Large intestine (tissue), 3 donors: ENCODE data around the gene GKAP1. TPM values are rescaled to one million over a fixed set of nuclear protein-coding genes. Genes with fewer than 3 reads are reported as not detected.
"Not testable (repeated sequence)": the region's sequence is repeated elsewhere in the genome, so short reads cannot be mapped to it uniquely, and the experiment has no call there.

ENCODE experiments used
- DNase-seq, 2 donors: peaks; one replicate each; pipeline versions ENCODE4 v3.0.0 to v3.0.0-alpha.2; 2013
- H3K27ac ChIP-seq: one replicate; pipeline ENCODE4 v1.5.1; 2013; ENCODE audit warnings: low read length
- H3K27me3 ChIP-seq: 2 replicates; pipeline ENCODE4 v1.6.1; 2013; ENCODE audit warnings: low read length; ENCODE audit not compliant: control insufficient read depth, insufficient read depth
- H3K36me3 ChIP-seq: 2 replicates; pipeline ENCODE4 v1.6.1; 2013; ENCODE audit warnings: low read length; ENCODE audit not compliant: control insufficient read depth, insufficient read depth
- H3K4me1 ChIP-seq: one replicate; pipeline ENCODE4 v1.6.1; 2013; ENCODE audit warnings: low read length; ENCODE audit not compliant: control insufficient read depth, insufficient read depth
- H3K4me3 ChIP-seq: one replicate; pipeline ENCODE4 v1.5.1; 2013; ENCODE audit warnings: low read length
- H3K9me3 ChIP-seq: one replicate; pipeline ENCODE4 v1.6.1; 2013; ENCODE audit warnings: mild to moderate bottlenecking, low read depth, low read length, moderate library complexity; ENCODE audit not compliant: control insufficient read depth
- WGBS: methylation state at CpG from one replicate; pipeline ENCODE4 v1.1.5; 2013; ENCODE audit warnings: low lambda C conversion rate; ENCODE audit not compliant: insufficient coverage; 5-methylcytosine and 5-hydroxymethylcytosine counted together
- polyA plus RNA-seq: library from polyadenylated mRNA; unstranded; fragments of 120-200 nt; gene quantifications from one replicate; pipeline ENCODE4 v1.2.1, GENCODE V29; 2013

The GKAP1 gene
- polyA plus RNA-seq, 1 donor = 15.4 TPM

DNA sequence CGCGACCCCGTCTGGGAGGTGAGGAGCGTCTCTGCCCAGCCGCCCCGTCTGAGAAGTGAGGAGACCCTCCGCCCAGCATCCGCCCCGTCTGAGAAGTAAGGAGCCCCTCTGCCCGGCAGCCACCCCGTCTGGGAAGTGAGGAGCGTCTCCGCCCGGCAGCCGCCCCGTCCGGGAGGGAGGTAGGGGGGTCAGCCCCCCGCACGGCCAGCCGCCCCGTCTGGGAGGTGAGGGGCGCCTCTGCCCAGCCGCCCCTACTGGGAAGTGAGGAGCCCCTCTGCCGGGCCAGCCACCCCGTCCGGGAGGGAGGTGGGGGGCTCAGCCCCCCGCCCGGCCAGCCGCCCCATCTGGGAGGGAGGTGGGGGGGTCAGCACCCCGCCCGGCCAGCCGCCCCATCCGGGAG, 13.6 kb downstream of the GKAP1 start:
- no CpG with 5 or more reads among the region's 33 CpGs for WGBS
- H3K27ac ChIP-seq, DNase-seq: not testable (repeated sequence)

DNA sequence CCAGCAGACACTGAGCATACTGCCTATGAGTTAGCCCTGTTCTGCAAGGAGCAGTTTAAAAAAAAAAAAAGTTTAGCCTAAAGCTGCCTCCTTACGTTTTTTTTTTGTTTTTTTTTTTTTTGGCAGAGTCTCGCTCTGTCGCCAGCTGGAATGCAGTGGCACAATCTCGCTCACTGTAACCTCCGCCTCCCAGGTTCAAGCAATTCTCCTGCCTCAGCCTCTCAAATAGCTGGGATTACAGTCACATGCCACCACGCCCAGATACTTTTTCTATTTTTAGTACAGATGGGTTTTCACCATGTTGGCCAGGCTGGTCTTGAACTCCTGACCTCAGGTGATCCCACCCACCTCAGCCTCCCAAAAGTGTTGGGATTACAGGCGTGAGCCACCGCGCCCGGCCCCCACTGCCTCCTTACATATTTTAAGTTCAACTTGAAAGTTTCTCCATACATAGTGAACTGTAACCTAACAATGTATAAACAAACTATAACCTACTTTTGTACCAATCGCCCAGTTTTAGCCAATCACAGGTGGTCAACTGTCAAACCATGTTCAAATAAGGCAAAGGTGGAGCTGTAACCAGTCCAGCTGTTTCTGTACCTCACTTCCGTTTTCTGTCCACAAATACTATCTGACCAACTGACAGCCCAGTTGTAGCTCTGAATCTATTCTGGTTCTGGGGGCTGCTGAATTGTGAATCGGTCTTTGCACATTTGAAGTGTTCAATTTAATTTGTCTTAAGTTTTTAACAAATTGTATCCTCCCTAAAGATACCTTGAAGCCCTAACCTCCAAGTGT, 17.1 kb downstream of the GKAP1 start:
- Histone ChIP-seq H3K36me3 (peaks cover 13% of the 10 kb centered on the region), H3K27ac (no peak overlapping the region), H3K4me3 (no peak overlapping the region), H3K27me3 (no peaks in the 10 kb centered on the region), H3K4me1 (no peaks in the 10 kb centered on the region), H3K9me3 (peaks cover 12% of the 10 kb centered on the region)
- DNase-seq = no peak
- 94% methylated on average over 2 of the region's 13 CpGs for WGBS

More for the DNA sequence above, 13.6 kb downstream of the GKAP1 start:
- not testable (repeated sequence) for H3K27me3 ChIP-seq, H3K36me3 ChIP-seq, H3K4me1 ChIP-seq, H3K4me3 ChIP-seq
- peaks cover 12% of the 10 kb centered on the region for H3K9me3 ChIP-seq

DNA sequence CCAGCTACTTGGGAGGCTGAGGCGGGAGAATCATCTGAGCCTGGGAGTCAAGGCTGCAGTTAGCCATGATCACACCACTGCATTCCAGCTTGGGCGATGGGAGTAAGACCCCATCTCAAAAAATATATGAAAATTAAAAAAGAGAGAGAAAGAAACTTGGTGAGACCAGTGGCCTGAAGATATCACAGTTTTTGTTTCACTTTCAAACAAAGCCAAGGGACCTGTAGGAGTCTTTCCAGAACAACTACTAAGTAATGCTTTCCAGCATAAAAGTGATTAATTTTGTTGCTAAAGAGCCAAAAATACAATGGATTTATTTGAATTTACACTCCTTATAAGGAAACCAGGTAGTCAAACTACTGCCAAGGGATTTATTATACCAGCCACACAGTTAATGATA, 23.5 kb downstream of the GKAP1 start:
- Histone ChIP-seq H3K27me3 (no peaks in the 10 kb centered on the region), H3K27ac (no peak overlapping the region), H3K4me1 (no peaks in the 10 kb centered on the region), H3K9me3 (no peaks in the 10 kb centered on the region), H3K36me3 (peaks cover 16% of the 10 kb centered on the region), H3K4me3 (no peak overlapping the region)
- no peak for DNase-seq
- no CpG with 5 or more reads among the region's 2 CpGs for WGBS

DNA sequence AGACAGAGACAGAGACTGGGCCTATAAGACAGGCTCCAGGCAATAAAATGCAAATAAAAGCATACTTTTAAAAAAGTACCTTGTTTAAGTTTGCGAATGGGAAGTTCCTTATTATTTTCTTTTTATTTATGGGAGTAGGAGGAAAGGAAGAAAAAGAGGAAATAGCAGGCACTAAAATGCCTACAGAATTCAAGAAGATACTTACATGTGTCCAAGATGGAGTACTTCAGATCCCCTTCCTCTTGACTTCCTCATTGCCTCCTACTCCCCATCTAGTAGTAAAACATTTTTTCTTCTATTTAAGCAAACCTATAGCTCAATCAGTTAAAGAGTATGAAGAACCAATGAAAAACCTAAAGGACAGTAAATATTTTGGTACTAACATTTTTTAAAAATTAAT, 24.8 kb downstream of the GKAP1 start:
- Histone ChIP-seq H3K9me3 (no peaks in the 10 kb centered on the region), H3K27me3 (no peaks in the 10 kb centered on the region), H3K36me3 (peaks cover 12% of the 10 kb centered on the region), H3K4me1 (no peaks in the 10 kb centered on the region), H3K27ac (no peak overlapping the region), H3K4me3 (no peak overlapping the region)
- 100% methylated on average over 1 of the region's 1 CpG for WGBS
- DNase-seq = no peak

DNA sequence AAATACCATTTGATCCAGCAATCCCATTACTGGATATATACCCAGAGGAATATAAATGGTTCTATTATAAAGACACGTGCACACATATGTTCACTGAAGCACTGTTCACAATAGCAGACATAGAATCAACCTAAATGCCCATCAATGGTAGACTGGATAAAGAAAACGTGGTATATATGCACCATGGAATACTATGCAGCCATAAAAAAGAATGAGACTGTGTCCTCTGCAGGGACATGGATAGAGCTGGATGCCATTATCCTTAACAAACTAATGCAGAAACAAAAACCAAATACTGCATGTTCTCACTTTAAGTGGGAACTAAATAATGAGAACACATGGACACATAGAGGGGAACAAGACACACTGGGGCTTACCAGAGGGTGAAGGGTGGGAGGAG, 39.4 kb downstream of the GKAP1 start:
- Histone ChIP-seq H3K27ac (no peak overlapping the region), H3K4me3 (no peak overlapping the region), H3K36me3 (no peaks in the 10 kb centered on the region), H3K27me3 (no peaks in the 10 kb centered on the region), H3K9me3 (no peaks in the 10 kb centered on the region), H3K4me1 (no peaks in the 10 kb centered on the region)
- no CpG with 5 or more reads among the region's 2 CpGs for WGBS
- no peak for DNase-seq

DNA sequence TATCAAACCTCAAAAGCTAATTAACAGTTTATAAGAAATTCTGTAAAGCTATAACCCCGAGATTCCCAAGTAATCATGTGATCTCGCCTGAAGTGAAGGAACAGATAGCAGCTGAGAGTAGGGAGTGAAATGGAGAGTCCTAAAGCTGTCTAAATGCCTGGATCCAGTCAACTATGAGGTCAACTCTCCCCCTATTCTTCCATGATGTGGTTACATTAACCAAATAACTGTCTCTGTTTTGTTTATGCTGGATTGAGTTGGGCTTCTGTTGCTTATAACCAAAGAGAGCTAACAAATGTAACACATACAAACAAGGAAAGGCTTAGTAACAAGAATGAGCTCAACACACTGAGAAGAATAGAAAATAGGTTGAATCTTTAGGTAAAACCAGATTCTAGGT, 41.6 kb downstream of the GKAP1 start:
- H3K4me3 ChIP-seq = no peak overlapping the region

DNA sequence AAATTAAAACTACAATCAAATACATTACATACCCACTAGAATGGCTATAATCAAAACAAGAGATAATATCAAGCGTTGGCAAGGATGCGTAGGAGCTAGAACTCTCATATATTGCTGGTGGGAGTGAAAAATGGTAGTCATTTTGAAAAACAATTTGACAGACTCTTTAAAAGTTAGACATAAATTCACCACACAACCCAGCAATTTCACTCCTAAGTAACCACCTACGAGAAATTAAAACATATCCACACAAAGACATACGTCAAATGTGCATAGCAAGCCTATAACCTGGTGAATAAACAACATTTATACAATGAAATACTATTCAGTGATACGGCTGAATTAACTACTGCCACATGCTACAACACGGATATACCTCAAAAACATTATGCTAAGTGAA, 44.7 kb downstream of the GKAP1 start:
- H3K4me3 ChIP-seq = no peak overlapping the region
- H3K9me3 ChIP-seq = no peaks in the 10 kb centered on the region
- H3K36me3 ChIP-seq = no peaks in the 10 kb centered on the region
- no peak for DNase-seq
- no peak overlapping the region for H3K27ac ChIP-seq
- 92% methylated on average over 2 of the region's 6 CpGs for WGBS
- no peaks in the 10 kb centered on the region for H3K4me1 ChIP-seq
- H3K27me3 ChIP-seq = no peaks in the 10 kb centered on the region

More for the DNA sequence above, 41.6 kb downstream of the GKAP1 start:
- Histone ChIP-seq H3K4me1 (no peaks in the 10 kb centered on the region), H3K27me3 (no peaks in the 10 kb centered on the region), H3K36me3 (no peaks in the 10 kb centered on the region), H3K27ac (no peak overlapping the region), H3K9me3 (no peaks in the 10 kb centered on the region)
- no CpG with 5 or more reads among the region's 2 CpGs for WGBS
- no peak for DNase-seq

DNA sequence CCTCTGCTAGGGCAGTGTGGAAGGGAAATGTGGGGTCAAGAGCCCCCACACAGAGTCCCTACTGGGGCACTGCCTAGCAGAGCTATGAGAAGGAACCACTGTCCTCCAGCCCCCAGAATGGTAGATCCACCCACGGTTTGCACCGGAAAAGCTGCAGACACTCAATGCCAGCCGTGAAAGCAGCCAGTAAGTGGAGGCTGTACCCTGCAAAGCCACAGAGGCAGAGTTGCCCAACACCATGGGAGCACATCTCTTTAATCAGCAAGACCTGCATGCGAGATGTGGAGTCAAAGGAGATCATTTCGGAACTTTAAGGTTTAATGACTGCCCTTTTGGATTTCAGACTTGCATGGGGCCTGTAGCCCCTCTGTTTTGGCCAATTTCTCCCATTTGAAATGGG, 52.2 kb downstream of the GKAP1 start:
- no CpG with 5 or more reads among the region's 5 CpGs for WGBS
- H3K27ac ChIP-seq = no peak overlapping the region
- no peak for DNase-seq
- H3K36me3 ChIP-seq = no peaks in the 10 kb centered on the region
- H3K4me3 ChIP-seq = no peak overlapping the region
- H3K4me1 ChIP-seq = no peaks in the 10 kb centered on the region
- peaks cover 4% of the 10 kb centered on the region for H3K9me3 ChIP-seq
- no peaks in the 10 kb centered on the region for H3K27me3 ChIP-seq

DNA sequence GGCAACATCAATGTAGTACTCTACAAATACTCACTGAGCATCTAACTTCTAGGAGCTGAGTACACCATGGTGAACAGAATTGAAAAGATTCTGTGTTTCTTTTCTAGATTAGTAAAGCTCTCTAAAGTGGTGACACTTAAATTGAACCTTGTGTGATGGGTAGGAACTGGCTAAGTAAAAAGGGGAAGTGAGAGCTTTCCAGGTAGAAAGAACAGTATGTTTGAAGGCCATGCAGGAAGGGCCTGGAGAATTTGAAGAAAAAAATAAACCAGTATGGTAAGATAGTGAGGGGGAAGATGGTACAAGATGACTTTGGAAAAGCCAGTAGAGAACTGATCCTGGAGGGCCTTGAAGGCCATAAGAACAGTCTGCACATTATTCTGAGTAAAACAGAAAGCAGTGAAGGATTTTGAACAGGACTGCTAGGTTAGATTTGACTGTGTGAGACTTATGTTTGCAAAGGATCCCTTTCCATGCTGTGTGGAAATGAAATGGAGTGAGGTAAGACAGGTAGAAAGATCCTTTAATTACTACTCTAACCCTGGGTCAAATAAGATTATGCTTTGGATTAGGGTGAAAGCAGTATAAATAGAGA, 63.1 kb downstream of the GKAP1 start:
- Histone ChIP-seq H3K4me3 (no peak overlapping the region), H3K27ac (no peak overlapping the region), H3K4me1 (no peaks in the 10 kb centered on the region), H3K9me3 (no peaks in the 10 kb centered on the region), H3K36me3 (no peaks in the 10 kb centered on the region), H3K27me3 (no peaks in the 10 kb centered on the region)
- no peak for DNase-seq

DNA sequence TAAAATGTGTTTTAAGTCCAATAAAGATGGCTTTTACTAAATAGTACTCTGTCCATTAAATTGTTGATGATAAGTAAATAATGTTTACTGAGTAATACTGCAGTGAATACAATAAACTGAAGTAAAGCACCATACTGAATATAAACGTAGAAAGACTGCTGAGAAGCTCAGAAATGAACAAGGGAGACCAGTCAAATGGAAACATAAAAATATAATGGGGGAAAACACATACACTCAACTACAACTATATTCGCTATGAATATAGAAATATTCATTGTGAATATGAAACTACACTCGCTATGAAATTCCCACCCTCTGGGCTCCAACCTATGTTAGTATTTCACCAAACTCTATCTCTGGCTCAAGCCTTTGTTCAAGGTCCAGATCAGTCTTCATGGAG, 67.9 kb downstream of the GKAP1 start:
- 100% methylated on average over 1 of the region's 3 CpGs for WGBS
- no peaks in the 10 kb centered on the region for H3K27me3 ChIP-seq
- no peak for DNase-seq
- H3K4me3 ChIP-seq = no peak overlapping the region
- no peaks in the 10 kb centered on the region for H3K36me3 ChIP-seq
- no peaks in the 10 kb centered on the region for H3K9me3 ChIP-seq
- H3K4me1 ChIP-seq = no peaks in the 10 kb centered on the region
- no peak overlapping the region for H3K27ac ChIP-seq

DNA sequence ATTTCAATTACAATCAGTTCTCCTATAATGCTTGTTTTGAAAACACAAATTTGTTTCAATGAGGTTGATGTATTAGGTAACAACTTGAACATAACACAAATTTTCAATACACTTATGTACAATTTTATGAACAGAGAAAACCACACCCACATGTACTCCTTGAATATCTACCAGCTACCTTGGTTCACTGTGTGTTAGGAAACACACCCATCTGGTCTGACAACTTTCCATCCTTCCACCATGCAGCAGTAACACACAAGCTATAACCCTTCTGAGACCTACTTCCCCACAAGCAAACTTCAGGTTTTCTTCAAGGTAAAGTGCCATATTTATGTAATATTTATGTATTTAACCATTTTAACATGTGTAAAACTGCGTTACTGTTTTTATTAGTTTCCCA, 73.4 kb downstream of the GKAP1 start:
- no peak for DNase-seq
- Histone ChIP-seq H3K4me1 (no peaks in the 10 kb centered on the region), H3K27ac (no peak overlapping the region), H3K9me3 (no peaks in the 10 kb centered on the region), H3K36me3 (no peaks in the 10 kb centered on the region), H3K27me3 (no peaks in the 10 kb centered on the region), H3K4me3 (no peak overlapping the region)
- 100% methylated on average over 1 of the region's 1 CpG for WGBS
